Adrenal gland (tissue), 5 donors: Measurements from ENCODE around the gene MAP3K8.

Source experiments
- POLR2A ChIP-seq, 2 donors: fragments of 450-650 bp; IDR thresholded peaks; one replicate each; pipeline ENCODE4 v1.6.1; 2017; ENCODE audit warnings: antibody characterized with exemption in 2 of 2, mild to moderate bottlenecking in 2 of 2, moderate library complexity in 1 of 2
- TF ChIP-seq, protein P1 (sequence below), 6 experiments: fragments of 450-650 bp in 4 of 6; fragments of 200-600 bp in 2 of 6; sonication (generic) in 1 of 6; IDR thresholded peaks; 1 replicate in 5 of 6; 2 replicates in 1 of 6; pipeline versions ENCODE4 v1.5.1 to v1.8.0; 2016 to 2021; ENCODE audit warnings: antibody characterized with exemption in 6 of 6, mild to moderate bottlenecking in 2 of 6, moderate library complexity in 1 of 6
- donor health status: DM: no; HTN: no; CAD: no.

DNA sequence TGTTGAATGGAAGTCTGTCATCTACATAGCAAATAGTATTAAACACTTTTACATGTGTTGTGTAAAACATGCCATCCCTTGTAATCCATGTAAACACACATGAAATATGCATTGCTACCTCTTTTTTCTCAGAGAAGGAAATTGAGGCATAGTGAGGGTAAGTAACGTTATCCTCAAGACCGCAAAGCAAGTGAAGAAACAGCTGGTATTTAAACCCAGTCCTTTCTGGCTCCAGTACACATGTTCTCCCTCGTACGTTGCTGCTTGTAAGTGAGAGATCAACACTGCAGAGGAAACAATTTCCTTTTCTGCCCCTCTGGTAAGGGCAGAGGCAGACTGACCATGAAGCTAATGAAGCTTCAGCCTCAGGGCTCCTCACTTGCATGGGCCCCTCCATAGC lies 28.5 kb downstream of the MAP3K8 start:
- TF ChIP-seq POLR2A (IDR thresholded peaks at IDR 0.05): no peak
- TF ChIP-seq, protein P1, sequence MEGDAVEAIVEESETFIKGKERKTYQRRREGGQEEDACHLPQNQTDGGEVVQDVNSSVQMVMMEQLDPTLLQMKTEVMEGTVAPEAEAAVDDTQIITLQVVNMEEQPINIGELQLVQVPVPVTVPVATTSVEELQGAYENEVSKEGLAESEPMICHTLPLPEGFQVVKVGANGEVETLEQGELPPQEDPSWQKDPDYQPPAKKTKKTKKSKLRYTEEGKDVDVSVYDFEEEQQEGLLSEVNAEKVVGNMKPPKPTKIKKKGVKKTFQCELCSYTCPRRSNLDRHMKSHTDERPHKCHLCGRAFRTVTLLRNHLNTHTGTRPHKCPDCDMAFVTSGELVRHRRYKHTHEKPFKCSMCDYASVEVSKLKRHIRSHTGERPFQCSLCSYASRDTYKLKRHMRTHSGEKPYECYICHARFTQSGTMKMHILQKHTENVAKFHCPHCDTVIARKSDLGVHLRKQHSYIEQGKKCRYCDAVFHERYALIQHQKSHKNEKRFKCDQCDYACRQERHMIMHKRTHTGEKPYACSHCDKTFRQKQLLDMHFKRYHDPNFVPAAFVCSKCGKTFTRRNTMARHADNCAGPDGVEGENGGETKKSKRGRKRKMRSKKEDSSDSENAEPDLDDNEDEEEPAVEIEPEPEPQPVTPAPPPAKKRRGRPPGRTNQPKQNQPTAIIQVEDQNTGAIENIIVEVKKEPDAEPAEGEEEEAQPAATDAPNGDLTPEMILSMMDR (IDR thresholded peaks at IDR 0.05): no peak
